ENCODE results near the gene IKZF3.

IKZF3 gene

DNA sequence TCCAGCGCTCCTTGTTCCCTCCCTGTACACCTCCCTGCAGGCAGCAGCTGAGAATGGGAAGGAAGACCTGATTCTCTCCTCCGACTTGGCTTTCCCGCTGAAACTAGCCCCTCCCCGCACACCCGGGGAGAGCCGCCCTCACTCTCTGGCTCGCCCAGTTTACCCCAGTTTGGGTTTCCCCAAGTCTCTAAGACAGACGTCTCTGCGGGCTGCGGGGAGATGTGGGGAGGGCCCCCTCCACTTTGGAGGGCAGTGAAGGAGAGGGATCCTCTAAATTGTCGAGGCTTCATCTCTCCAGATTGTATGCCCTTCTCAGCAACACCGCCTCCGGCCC, 125.6 kb downstream of the IKZF3 start:
- TF ChIP-seq, protein P1, sequence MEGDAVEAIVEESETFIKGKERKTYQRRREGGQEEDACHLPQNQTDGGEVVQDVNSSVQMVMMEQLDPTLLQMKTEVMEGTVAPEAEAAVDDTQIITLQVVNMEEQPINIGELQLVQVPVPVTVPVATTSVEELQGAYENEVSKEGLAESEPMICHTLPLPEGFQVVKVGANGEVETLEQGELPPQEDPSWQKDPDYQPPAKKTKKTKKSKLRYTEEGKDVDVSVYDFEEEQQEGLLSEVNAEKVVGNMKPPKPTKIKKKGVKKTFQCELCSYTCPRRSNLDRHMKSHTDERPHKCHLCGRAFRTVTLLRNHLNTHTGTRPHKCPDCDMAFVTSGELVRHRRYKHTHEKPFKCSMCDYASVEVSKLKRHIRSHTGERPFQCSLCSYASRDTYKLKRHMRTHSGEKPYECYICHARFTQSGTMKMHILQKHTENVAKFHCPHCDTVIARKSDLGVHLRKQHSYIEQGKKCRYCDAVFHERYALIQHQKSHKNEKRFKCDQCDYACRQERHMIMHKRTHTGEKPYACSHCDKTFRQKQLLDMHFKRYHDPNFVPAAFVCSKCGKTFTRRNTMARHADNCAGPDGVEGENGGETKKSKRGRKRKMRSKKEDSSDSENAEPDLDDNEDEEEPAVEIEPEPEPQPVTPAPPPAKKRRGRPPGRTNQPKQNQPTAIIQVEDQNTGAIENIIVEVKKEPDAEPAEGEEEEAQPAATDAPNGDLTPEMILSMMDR (conservative IDR thresholded peaks at IDR 0.05; ENCODE audit: low read depth, low read length): no peak
- H3K4me3 ChIP-seq (ENCODE audit: low read length): peak overlapping the region; percentile 73
- DNase-seq (ENCODE audit: low read depth): no peak

DNA sequence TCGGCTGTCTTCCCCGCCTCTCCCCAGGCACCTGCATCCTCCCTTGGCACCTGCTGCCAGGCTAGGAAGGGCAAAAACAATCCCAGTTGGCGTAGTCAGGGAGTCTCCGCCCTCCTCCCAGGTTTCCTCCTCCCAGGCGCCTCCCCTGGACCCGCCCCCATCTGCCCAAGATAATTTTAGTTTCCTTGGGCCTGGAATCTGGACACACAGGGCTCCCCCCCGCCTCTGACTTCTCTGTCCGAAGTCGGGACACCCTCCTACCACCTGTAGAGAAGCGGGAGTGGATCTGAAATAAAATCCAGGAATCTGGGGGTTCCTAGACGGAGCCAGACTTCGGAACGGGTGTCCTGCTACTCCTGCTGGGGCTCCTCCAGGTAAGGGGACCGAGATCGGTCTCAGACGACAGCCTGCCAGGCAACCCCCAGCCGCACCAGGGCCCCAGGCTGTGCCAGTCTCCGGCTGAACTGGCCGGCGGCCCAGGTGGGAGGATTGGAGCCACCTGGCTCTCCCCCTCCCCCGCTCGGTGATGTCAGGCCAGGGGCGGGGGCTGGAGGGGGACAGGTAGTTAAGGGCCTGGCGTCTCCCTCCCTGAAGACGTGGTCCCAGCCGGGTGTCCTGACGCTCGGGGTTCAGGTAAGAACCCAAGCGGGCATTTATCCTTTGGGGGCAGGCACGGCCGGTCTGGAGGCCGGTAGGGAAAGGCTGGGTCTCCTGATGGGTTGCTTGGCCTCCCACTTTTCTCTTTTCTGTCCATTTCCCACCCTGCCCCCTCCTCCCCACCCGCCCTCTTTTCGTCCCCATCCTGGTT, 126.1 kb downstream of the IKZF3 start, which contains the start of gene GRB7:
Gene GRB7 (plus strand): TSS at position 179 of the 808 bp plus-strand sequence. CDS start 4,364 bp downstream, outside the sequence.
- peak; percentile 26 for DNase-seq (ENCODE audit: low read depth)
- peak within 1 kb of the TSS; percentile 73 for H3K4me3 ChIP-seq (ENCODE audit: low read length)

DNA sequence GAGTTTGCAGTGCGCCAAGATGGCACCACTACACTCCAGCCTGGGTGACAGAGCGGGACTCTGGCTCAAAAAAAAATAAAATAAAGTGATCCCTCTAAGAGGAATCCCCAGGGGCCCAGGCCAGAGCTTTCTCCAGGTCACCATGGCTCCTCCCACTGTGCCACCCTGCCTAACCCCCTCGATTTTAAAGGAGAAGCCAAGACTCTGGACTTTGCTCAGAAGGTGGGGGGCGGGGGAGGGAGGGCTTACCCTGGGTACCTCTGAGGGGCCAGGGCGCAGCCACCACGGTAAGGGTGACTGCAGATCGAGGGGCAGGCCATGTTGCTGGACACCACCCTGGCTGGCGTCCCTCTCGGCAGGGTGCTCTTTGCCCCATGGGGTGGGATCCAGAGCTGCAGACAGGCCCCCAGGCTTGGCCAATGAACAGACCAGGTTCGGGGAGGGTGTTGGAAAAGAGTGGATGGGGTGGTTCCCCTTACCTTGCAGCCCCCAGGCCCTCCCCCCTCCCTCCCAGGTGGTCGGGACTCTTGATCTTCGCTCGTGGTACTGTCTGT, 126.8 kb downstream of the IKZF3 start:
- TF ChIP-seq, protein P1 (conservative IDR thresholded peaks at IDR 0.05; ENCODE audit: low read depth, low read length): no peak
- DNase-seq (ENCODE audit: low read depth): no peak
- peak overlapping the region; percentile 73 for H3K4me3 ChIP-seq (ENCODE audit: low read length)

More for the DNA sequence above, 126.1 kb downstream of the IKZF3 start, which contains the start of gene GRB7:
- TF ChIP-seq, protein P1 (conservative IDR thresholded peaks at IDR 0.05; ENCODE audit: low read depth, low read length): no peak

DNA sequence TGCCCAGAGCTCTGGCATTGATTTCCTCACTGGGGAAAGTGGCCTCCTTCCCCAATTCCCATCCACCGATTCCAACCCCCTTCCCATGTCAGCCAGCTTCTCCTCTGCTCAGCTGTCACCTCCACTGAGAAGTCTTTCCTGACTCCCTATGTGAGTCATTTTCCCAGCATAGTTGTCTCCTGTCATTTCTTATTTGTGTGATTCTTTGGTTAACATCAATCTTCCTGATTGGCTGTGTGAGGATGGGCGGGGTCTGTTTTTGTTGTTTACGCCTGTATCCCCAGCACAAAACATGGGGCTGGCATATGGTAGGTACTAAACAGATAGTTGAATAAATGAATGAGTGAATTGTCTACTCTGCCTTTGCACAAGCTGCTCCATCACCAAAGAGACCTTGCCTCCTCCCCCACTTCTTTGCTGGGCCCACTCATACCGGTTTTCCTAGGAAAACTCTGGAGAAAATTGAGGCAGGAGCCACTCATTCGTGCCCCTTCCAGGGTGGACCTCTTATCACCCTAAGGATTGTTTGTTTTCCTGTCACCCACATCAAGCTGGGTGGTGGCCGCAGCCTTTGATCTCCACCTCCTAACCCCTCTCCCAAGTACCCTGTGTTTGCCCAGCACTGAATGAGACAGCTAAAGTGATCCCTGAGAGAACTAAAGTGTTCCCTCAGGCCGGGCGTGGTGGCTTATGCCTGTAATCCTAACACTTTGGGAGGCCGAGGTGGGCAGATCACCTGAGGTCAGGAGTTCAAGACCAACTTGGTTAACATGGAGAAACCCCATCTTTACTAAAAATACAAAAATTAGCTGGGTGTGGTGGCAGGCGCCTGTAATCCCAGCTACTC, 127.6 kb downstream of the IKZF3 start:
- H3K4me3 ChIP-seq (ENCODE audit: low read length): no peak overlapping the region
- TF ChIP-seq, protein P1 (conservative IDR thresholded peaks at IDR 0.05; ENCODE audit: low read depth, low read length): no peak
- DNase-seq (ENCODE audit: low read depth): no peak

DNA sequence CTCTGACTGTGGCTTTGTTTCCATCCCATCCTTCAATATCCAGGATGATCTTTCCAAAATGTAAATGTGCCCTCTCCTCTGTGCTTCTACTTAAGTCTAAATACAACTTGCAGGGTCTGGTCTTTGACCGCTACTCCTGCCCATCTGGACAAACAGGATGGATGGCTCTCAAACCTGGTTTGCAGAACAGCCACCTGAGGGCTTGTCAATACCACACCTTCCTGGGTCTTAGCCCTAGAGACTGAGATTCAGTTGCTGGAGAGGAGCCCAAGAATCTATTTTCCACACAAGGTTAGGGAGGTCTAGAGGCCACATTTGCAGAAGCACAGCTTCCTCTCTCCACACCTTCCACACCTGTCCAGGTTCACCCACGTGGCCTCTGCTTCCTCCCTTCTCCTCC, 128.2 kb downstream of the IKZF3 start:
- H3K4me3 ChIP-seq (ENCODE audit: low read length): no peak overlapping the region
- TF ChIP-seq, protein P1 (conservative IDR thresholded peaks at IDR 0.05; ENCODE audit: low read depth, low read length): no peak
- no peak for DNase-seq (ENCODE audit: low read depth)

DNA sequence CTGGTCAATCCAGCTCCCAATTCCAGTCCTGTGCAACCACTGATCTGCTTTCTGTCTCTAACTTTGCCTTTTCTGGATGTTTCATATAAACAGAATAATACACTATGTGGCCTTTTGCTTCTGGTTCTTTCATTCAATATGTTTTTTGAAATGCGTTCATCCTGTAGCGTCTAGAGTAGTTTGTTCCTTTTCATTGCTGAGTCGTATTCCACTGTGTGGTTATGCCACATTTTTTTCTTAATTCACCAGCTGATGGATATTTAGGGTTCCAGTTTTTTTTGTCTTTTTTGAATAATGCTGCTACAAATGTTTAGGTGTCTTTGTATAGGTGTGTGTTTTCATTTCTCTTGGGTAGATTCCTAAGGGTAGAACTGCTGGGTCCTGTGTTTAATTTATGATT, 131.5 kb downstream of the IKZF3 start:
- no peak overlapping the region for H3K4me3 ChIP-seq (ENCODE audit: low read length)
- DNase-seq (ENCODE audit: low read depth): no peak
- TF ChIP-seq, protein P1 (conservative IDR thresholded peaks at IDR 0.05; ENCODE audit: low read depth, low read length): no peak

Measured in retinal pigment epithelial cell (primary cell).